Measurements from ENCODE around the gene PSMC3IP.
A peak's percentile ranks its signal among the peaks of the same experiment; 100 is the strongest.

DNA sequence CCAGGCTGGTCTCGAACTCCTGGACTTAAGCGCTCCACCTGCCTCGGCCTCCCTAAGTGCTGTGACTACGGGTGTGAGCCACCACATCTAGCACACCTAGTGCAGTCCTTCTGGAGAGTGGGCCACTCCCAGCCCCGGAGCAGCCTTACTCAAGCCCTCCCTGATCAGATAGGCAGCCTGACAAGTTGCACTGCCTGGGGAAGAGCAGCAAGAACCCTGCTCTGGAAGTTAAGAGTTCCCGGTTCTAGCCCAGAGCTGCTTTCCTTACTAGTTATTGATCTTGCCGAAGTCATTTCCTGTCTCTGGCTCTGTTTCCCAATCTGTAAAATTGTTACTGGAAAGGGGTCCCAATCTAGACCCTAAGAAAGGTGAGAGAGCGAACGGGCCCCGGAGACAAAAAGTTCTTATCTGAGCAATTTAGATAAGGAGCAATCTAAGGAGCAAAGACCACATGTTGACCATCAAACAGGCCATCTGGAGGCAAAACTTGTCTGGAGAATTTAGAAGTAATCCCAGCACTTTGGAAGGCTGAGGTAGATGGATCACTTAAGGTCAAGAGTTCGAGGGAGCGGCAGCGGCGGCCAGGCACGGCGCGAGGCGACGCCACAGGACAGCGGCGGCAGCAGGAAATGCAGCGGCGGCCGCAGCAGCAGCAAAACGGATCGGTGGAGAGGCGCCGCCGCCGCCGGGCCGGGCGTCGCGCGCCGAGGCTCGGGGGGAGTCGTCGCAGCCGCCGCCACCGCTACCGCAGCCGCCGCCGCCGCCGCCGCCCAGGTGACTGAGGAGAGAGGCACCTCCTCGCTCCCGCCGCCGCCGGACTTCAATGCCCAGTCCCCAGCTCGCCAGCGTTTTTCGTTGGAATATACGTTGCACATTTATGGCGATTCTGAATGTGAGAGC lies 45.8 kb downstream of the PSMC3IP start:
- TF ChIP-seq EZH2 (IDR thresholded peaks at IDR 0.05; ENCODE audit: borderline replicate concordance, low read depth, low read length, poor library complexity, severe bottlenecking): no peak
- TF ChIP-seq, protein P1, sequence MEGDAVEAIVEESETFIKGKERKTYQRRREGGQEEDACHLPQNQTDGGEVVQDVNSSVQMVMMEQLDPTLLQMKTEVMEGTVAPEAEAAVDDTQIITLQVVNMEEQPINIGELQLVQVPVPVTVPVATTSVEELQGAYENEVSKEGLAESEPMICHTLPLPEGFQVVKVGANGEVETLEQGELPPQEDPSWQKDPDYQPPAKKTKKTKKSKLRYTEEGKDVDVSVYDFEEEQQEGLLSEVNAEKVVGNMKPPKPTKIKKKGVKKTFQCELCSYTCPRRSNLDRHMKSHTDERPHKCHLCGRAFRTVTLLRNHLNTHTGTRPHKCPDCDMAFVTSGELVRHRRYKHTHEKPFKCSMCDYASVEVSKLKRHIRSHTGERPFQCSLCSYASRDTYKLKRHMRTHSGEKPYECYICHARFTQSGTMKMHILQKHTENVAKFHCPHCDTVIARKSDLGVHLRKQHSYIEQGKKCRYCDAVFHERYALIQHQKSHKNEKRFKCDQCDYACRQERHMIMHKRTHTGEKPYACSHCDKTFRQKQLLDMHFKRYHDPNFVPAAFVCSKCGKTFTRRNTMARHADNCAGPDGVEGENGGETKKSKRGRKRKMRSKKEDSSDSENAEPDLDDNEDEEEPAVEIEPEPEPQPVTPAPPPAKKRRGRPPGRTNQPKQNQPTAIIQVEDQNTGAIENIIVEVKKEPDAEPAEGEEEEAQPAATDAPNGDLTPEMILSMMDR (conservative IDR thresholded peaks at IDR 0.05; ENCODE audit: low read depth, low read length): peak; percentile 31; the same call in 1 of the 2 replicates
